OCI-LY1 (cell line): ENCODE data around the gene INPP5A.

Experiments used
- H2AFZ ChIP-seq: fragments of 200-600 bp; sonication (generic), shearing (Covaris generic); 2 replicates; pipeline ENCODE4 v1.6.0; 2014; ENCODE audit warnings: antibody characterized with exemption, mild to moderate bottlenecking, low read length
- H3F3A ChIP-seq: fragments of 200-600 bp; sonication (generic), shearing (Covaris generic); 2 replicates; pipeline ENCODE4 v1.6.0; 2014; ENCODE audit warnings: mild to moderate bottlenecking, antibody characterized with exemption, low read length, moderate library complexity; ENCODE audit not compliant: insufficient read depth
- H3K27ac ChIP-seq: fragments of 200-600 bp; sonication (generic); 2 replicates; pipeline ENCODE4 v1.5.1; 2014; ENCODE audit warnings: low read length, mixed run types, mild to moderate bottlenecking, low read depth; ENCODE audit not compliant: poor library complexity, severe bottlenecking
- H3K27me3 ChIP-seq: fragments of 200-600 bp; sonication (generic); 2 replicates; pipeline ENCODE4 v1.6.0; 2014; ENCODE audit warnings: antibody characterized with exemption, mild to moderate bottlenecking, low read length, moderate library complexity; ENCODE audit not compliant: insufficient read depth
- H3K36me3 ChIP-seq: fragments of 200-600 bp; sonication (generic); 2 replicates; pipeline ENCODE4 v1.6.1; 2014; ENCODE audit warnings: mild to moderate bottlenecking, antibody characterized with exemption, low read length, moderate library complexity, mixed read lengths; ENCODE audit not compliant: insufficient read depth
- H3K4me1 ChIP-seq: fragments of 200-600 bp; sonication (generic); 2 replicates; pipeline ENCODE4 v1.5.1; 2014; ENCODE audit warnings: mild to moderate bottlenecking, low read length, moderate library complexity; ENCODE audit not compliant: insufficient read depth, severe bottlenecking
- H3K4me2 ChIP-seq: fragments of 200-600 bp; sonication (generic), shearing (Covaris generic); 2 replicates; pipeline ENCODE4 v1.6.1; 2014; ENCODE audit warnings: low read length
- H3K4me3 ChIP-seq: fragments of 200-600 bp; sonication (generic); 2 replicates; pipeline ENCODE4 v1.5.1; 2014; ENCODE audit warnings: low read length, low read depth, mild to moderate bottlenecking, mixed read lengths; ENCODE audit not compliant: poor library complexity, severe bottlenecking
- H3K79me2 ChIP-seq: fragments of 200-600 bp; shearing (Covaris generic); 2 replicates; pipeline ENCODE4 v1.6.1; 2016; ENCODE audit warnings: mixed run types, low read length, mixed read lengths; ENCODE audit not compliant: insufficient read depth
- H3K9ac ChIP-seq: fragments of 200-600 bp; sonication (generic), shearing (Covaris generic); 2 replicates; pipeline ENCODE4 v1.6.1; 2014; ENCODE audit warnings: mild to moderate bottlenecking, low read length, mixed read lengths
- H3K9me2 ChIP-seq: fragments of 200-600 bp; sonication (generic), shearing (Covaris generic); 2 replicates; pipeline ENCODE4 v1.6.1; 2014; ENCODE audit warnings: low read depth, mild to moderate bottlenecking, low read length, mixed read lengths
- H3K9me3 ChIP-seq: fragments of 200-600 bp; shearing (Covaris generic); 2 replicates; pipeline ENCODE4 v1.6.1; 2014; ENCODE audit warnings: low read length, mixed read lengths
- H4K20me1 ChIP-seq: fragments of 200-600 bp; sonication (generic), shearing (Covaris generic); 2 replicates; pipeline ENCODE4 v1.6.0; 2016; ENCODE audit warnings: mild to moderate bottlenecking, low read length; ENCODE audit not compliant: insufficient read depth
- EZH2 ChIP-seq: fragments of 200-600 bp; sonication (generic), shearing (Covaris generic); IDR thresholded peaks from 2 replicates; pipeline ENCODE4 v1.8.0; 2017; ENCODE audit warnings: borderline replicate concordance, mixed run types, mild to moderate bottlenecking, antibody characterized with exemption, low read length, moderate library complexity, mixed read lengths
- TF ChIP-seq, protein P1 (sequence below): fragments of 200-600 bp; sonication (generic), shearing (Covaris generic); IDR thresholded peaks from 2 replicates; pipeline ENCODE4 v1.5.1; 2017; ENCODE audit warnings: mild to moderate bottlenecking, antibody characterized with exemption, low read length, moderate library complexity, mixed read lengths

The INPP5A gene

DNA sequence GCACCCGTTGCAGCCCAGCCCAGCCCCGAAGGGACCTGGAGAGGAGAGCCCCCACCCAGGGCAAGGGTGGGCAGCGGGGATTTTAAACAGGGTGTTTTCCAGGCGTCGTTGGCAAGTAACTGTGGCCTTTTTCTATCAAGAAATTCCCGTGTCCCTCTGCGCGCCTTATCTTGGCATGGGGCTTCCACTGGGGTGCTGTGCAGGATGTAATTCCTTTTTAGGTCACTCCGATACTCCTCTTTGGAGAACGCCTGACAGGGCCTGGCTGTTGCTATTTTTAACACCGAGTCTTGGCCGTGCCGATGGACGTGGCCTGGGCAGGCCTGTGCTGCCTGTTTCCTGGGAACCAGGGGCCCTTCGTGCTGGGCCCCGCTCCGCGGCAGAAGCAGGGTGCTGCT, 93.8 kb downstream of the INPP5A start:
- Histone ChIP-seq H3K4me2 (no peak overlapping the region), H2AFZ (no peak overlapping the region), H3K9me3 (no peaks in the 10 kb centered on the region), H4K20me1 (no peaks in the 10 kb centered on the region), H3K4me1 (no peaks in the 10 kb centered on the region), H3K27ac (no peak overlapping the region), H3K4me3 (no peak overlapping the region), H3K27me3 (no peaks in the 10 kb centered on the region), H3K79me2 (no peaks in the 10 kb centered on the region), H3K9me2 (no peaks in the 10 kb centered on the region), H3F3A (no peaks in the 10 kb centered on the region), H3K9ac (no peak overlapping the region), H3K36me3 (no peaks in the 10 kb centered on the region)
- TF ChIP-seq, protein P1, sequence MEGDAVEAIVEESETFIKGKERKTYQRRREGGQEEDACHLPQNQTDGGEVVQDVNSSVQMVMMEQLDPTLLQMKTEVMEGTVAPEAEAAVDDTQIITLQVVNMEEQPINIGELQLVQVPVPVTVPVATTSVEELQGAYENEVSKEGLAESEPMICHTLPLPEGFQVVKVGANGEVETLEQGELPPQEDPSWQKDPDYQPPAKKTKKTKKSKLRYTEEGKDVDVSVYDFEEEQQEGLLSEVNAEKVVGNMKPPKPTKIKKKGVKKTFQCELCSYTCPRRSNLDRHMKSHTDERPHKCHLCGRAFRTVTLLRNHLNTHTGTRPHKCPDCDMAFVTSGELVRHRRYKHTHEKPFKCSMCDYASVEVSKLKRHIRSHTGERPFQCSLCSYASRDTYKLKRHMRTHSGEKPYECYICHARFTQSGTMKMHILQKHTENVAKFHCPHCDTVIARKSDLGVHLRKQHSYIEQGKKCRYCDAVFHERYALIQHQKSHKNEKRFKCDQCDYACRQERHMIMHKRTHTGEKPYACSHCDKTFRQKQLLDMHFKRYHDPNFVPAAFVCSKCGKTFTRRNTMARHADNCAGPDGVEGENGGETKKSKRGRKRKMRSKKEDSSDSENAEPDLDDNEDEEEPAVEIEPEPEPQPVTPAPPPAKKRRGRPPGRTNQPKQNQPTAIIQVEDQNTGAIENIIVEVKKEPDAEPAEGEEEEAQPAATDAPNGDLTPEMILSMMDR, result no peak
- TF ChIP-seq EZH2, result no peak

DNA sequence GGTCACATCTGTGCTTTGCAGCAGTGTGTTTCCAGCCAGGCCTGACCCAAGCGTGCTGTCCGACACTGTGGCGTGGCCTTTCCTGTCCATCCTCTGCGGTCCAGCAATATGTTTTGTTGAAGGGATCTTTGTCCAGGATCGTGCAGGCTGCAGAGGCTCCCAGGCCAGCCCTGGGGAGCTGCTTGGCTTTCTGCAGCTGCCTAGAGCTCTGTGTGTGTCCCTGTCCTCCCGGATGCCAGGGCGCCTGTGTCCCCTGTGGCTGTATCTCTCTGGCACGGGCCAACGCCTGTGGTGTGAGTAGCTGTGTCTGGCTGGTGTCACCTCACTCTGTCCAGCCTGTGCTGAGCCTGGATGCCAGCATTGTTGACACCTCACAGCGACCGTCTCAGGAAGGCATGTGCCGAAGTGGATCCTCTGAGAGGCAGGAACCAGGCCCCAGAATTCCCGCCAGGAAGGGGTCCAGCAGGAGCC, 94.5 kb downstream of the INPP5A start:
- H3K4me2 ChIP-seq, result no peak overlapping the region
- H3K9ac ChIP-seq, result no peak overlapping the region
- TF ChIP-seq, protein P1, result no peak
- TF ChIP-seq EZH2, result no peak
- no peaks in the 10 kb centered on the region for H3F3A ChIP-seq
- no peaks in the 10 kb centered on the region for H3K79me2 ChIP-seq
- H3K27ac ChIP-seq, result no peak overlapping the region
- H3K36me3 ChIP-seq, result no peaks in the 10 kb centered on the region
- no peaks in the 10 kb centered on the region for H4K20me1 ChIP-seq
- no peak overlapping the region for H3K4me3 ChIP-seq
- H2AFZ ChIP-seq, result no peak overlapping the region
- H3K4me1 ChIP-seq, result no peaks in the 10 kb centered on the region
- H3K9me3 ChIP-seq, result no peaks in the 10 kb centered on the region
- H3K27me3 ChIP-seq, result no peaks in the 10 kb centered on the region
- no peaks in the 10 kb centered on the region for H3K9me2 ChIP-seq

DNA sequence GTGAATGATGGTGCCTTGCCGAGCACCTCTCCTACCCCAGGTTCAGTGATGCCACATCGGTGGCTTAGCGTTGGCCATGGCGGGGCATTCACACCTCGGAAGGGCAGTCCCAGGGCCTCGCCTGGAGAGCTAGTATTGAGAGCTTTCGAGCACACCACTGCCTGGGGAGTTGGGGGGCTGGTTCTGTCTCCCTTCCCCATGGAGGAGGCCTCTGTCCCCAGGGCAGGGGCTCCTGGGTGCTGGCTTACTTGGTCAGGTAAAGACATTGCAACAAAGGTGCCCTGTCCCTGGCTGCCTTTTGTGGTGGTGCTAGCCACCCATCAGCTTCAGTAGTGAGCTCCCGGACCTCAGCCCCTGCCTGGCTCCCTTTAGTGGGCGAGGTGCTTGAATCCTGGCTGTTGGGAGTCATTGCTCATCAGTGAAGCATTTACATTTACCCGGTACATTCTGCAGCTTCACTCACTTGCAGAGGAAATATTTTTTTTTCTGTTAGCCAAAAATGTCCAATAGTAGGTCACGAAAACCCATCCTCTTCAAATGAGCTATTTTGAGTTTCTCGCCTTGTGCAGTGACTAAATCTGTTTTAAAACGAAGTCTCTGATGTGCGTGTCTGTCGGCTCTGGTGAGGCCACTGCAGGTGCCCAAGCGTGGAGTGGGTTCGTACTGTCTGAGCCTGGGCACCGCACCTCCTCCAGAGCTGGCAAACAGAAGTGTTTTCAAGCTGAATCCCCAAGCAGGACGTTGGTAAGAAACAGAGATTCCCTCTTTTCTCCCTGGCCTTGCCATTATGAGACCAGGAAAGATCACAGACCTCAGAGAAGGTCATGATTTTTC, 95.5 kb downstream of the INPP5A start:
- no peak overlapping the region for H3K4me3 ChIP-seq
- H3K9me2 ChIP-seq, result no peaks in the 10 kb centered on the region
- H4K20me1 ChIP-seq, result no peaks in the 10 kb centered on the region
- no peak overlapping the region for H3K9ac ChIP-seq
- H3K4me2 ChIP-seq, result no peak overlapping the region
- no peaks in the 10 kb centered on the region for H3K27me3 ChIP-seq
- TF ChIP-seq EZH2, result no peak
- no peak overlapping the region for H3K27ac ChIP-seq
- H3K9me3 ChIP-seq, result no peaks in the 10 kb centered on the region
- H3K36me3 ChIP-seq, result no peaks in the 10 kb centered on the region
- no peaks in the 10 kb centered on the region for H3F3A ChIP-seq
- H3K79me2 ChIP-seq, result no peaks in the 10 kb centered on the region
- H2AFZ ChIP-seq, result no peak overlapping the region
- no peaks in the 10 kb centered on the region for H3K4me1 ChIP-seq
